HepG2 (cell line): Measurements from ENCODE around the gene ETS2. TPM values are rescaled to one million over a fixed set of nuclear protein-coding genes. Genes with fewer than 3 reads are reported as not detected.

Experiments
- CAMTA2 ChIP-seq: sonication (generic); formaldehyde crosslinking; IDR thresholded peaks from 2 replicates; pipeline ENCODE4 v1.4.0; 2020; ENCODE audit warnings: mild to moderate bottlenecking, missing genetic modification reagents, borderline replicate concordance
- CSRNP1 ChIP-seq: sonication (generic); formaldehyde crosslinking; IDR thresholded peaks from 2 replicates; pipeline ENCODE4 v1.8.1; 2023; ENCODE audit warnings: mild to moderate bottlenecking, missing genetic modification reagents
- GABPA ChIP-seq, 2 experiments: IDR thresholded peaks; 2 replicates each; pipeline ENCODE4 v1.6.1; 2011 to 2016; ENCODE audit warnings: low read depth in 2 of 2, low read length in 1 of 2, missing biosample characterization in 1 of 2, missing genetic modification characterization in 1 of 2
- HDAC2 ChIP-seq: sonication (generic); formaldehyde crosslinking; IDR thresholded peaks from 2 replicates; pipeline ENCODE4 v1.4.0; 2020; ENCODE audit warnings: missing genetic modification reagents
- IRF1 ChIP-seq: sonication (generic); formaldehyde crosslinking; IDR thresholded peaks from 2 replicates; pipeline ENCODE4 v1.4.0; 2020; ENCODE audit warnings: low read depth, mild to moderate bottlenecking, missing genetic modification reagents
- MEIS1 ChIP-seq: sonication (generic); formaldehyde crosslinking; IDR thresholded peaks from 2 replicates; pipeline ENCODE4 v1.9.0; 2021; ENCODE audit warnings: mild to moderate bottlenecking, missing genetic modification reagents, moderate library complexity, borderline replicate concordance
- NFKB2 ChIP-seq: sonication (generic); formaldehyde crosslinking; IDR thresholded peaks from 2 replicates; pipeline ENCODE4 v1.4.0; 2020; ENCODE audit warnings: missing genetic modification reagents, borderline replicate concordance
- NR1H2 ChIP-seq: sonication (generic); formaldehyde crosslinking; IDR thresholded peaks from 2 replicates; pipeline ENCODE4 v1.8.1; 2022; ENCODE audit warnings: low read depth, missing genetic modification reagents, borderline replicate concordance
- PCBP2 ChIP-seq: fragments of 200-400 bp; formaldehyde crosslinking; optimal IDR thresholded peaks from 2 replicates; pipeline ENCODE3; 2018; ENCODE audit warnings: low read length, low read depth; ENCODE audit not compliant: poor library complexity, severe bottlenecking
- POLR2AphosphoS5 ChIP-seq: IDR thresholded peaks from 2 replicates; pipeline ENCODE4 v1.6.1; 2012; ENCODE audit warnings: low read depth, low read length
- RAD21 ChIP-seq: fragments of 450-650 bp; formaldehyde crosslinking; IDR thresholded peaks from 2 replicates; pipeline ENCODE4 v1.5.0; 2020; ENCODE audit warnings: mild to moderate bottlenecking
- SNRNP70 ChIP-seq: fragments of 200-400 bp; formaldehyde crosslinking; IDR thresholded peaks from 2 replicates; pipeline ENCODE4 v1.6.1; 2017; ENCODE audit warnings: mild to moderate bottlenecking, low read depth, low read length, moderate library complexity
- SOX5 ChIP-seq: IDR thresholded peaks from 2 replicates; pipeline ENCODE4 v1.6.1; 2016; ENCODE audit warnings: borderline replicate concordance
- ZFP36 ChIP-seq: fragments of 150-350 bp; IDR thresholded peaks from 2 replicates; pipeline ENCODE4 v1.6.1; 2018; ENCODE audit warnings: borderline replicate concordance, low read length, low read depth; ENCODE audit not compliant: partially characterized antibody
- ZMYM2 ChIP-seq: sonication (generic); formaldehyde crosslinking; IDR thresholded peaks from 2 replicates; pipeline ENCODE4 v1.8.0; 2022; ENCODE audit warnings: mild to moderate bottlenecking, missing genetic modification reagents
- ZNF331 ChIP-seq: sonication (generic); formaldehyde crosslinking; IDR thresholded peaks from 2 replicates; pipeline ENCODE4 v1.4.0; 2020; ENCODE audit warnings: missing genetic modification reagents
- ZNF430 ChIP-seq: sonication (generic); formaldehyde crosslinking; IDR thresholded peaks from 2 replicates; pipeline ENCODE4 v1.9.0; 2021; ENCODE audit warnings: mild to moderate bottlenecking, missing genetic modification reagents
- ZNF784 ChIP-seq: sonication (generic); formaldehyde crosslinking; IDR thresholded peaks from 2 replicates; pipeline ENCODE4 v1.5.1; 2020; ENCODE audit warnings: missing genetic modification reagents, mild to moderate bottlenecking, borderline replicate concordance
- polyA plus RNA-seq, 8 experiments: library from polyadenylated mRNA; depleted of rRNA in 3 of 8; stranded (reverse) in 7 of 8; unstranded in 1 of 8; fragments of >200 nt; fragmentation: Illumina TruSeq in 4 of 8; extraction: Trizol in 4 of 8; gene quantifications; 2 replicates each; pipeline versions ENCODE4 v1.2.1 to v1.2.3, GENCODE V29; 2011 to 2016; ENCODE audit warnings: low read depth in 4 of 8, missing spikeins in 1 of 8, mixed read lengths in 1 of 8; ENCODE audit not compliant: insufficient read depth in 1 of 8
- total RNA-seq, 5 experiments: library from RNA; depleted of rRNA; stranded (reverse); fragments of >200 nt; fragmentation: Illumina TruSeq; extraction: Trizol; gene quantifications; 2 replicates each; pipeline ENCODE4 v1.2.3, GENCODE V29; 2016; ENCODE audit warnings: low read depth in 1 of 5
- TF ChIP-seq, protein P1 (sequence below): sonication (generic); formaldehyde crosslinking; IDR thresholded peaks from 2 replicates; pipeline ENCODE4 v1.4.0; 2020; ENCODE audit warnings: missing genetic modification reagents, borderline replicate concordance
- TF ChIP-seq, protein P2 (sequence below): sonication (generic); formaldehyde crosslinking; IDR thresholded peaks from 2 replicates; pipeline ENCODE4 v1.8.0; 2022; ENCODE audit warnings: missing genetic modification reagents, low read depth, mild to moderate bottlenecking, borderline replicate concordance

The ETS2 gene
- total and polyA plus RNA-seq, 2 of the 13 experiments (the other 11 are each of a cell fraction or from before 2014, with no cell fraction given), result 24.6 to 64.4 TPM

- TF ChIP-seq IRF1 (CRISPR knock-in tag), result no peak
- peak; percentile 68 for TF ChIP-seq SOX5 (CRISPR knock-in tag)
- TF ChIP-seq, protein P1, sequence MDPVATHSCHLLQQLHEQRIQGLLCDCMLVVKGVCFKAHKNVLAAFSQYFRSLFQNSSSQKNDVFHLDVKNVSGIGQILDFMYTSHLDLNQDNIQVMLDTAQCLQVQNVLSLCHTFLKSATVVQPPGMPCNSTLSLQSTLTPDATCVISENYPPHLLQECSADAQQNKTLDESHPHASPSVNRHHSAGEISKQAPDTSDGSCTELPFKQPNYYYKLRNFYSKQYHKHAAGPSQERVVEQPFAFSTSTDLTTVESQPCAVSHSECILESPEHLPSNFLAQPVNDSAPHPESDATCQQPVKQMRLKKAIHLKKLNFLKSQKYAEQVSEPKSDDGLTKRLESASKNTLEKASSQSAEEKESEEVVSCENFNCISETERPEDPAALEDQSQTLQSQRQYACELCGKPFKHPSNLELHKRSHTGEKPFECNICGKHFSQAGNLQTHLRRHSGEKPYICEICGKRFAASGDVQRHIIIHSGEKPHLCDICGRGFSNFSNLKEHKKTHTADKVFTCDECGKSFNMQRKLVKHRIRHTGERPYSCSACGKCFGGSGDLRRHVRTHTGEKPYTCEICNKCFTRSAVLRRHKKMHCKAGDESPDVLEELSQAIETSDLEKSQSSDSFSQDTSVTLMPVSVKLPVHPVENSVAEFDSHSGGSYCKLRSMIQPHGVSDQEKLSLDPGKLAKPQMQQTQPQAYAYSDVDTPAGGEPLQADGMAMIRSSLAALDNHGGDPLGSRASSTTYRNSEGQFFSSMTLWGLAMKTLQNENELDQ (CRISPR knock-in tag), result no peak
- peak; percentile 26; the same call in 1 of the 2 replicates for TF ChIP-seq RAD21 (CRISPR knock-in tag)
- TF ChIP-seq ZNF331 (CRISPR knock-in tag), result peak; percentile 30; the same call in 1 of the 2 replicates
- TF ChIP-seq SNRNP70, result no peak
- no peak for TF ChIP-seq ZFP36
- peak; percentile 65 for TF ChIP-seq HDAC2
- TF ChIP-seq MEIS1 (CRISPR knock-in tag), result peak; percentile 97
- TF ChIP-seq PCBP2, result peak; percentile 23
- TF ChIP-seq CAMTA2 (CRISPR knock-in tag), result no peak
- TF ChIP-seq GABPA (IDR thresholded peaks at IDR 0.05; ENCODE audit: low read depth, low read length), result peak; percentile 31; the same call in 1 of the 2 replicates
- TF ChIP-seq GABPA (CRISPR knock-in tag; IDR thresholded peaks at IDR 0.05; ENCODE audit: low read depth), result peak; percentile 60
- TF ChIP-seq NR1H2 (CRISPR knock-in tag), result no peak
- TF ChIP-seq CSRNP1 (CRISPR knock-in tag), result peak; percentile 85
- TF ChIP-seq ZNF784 (CRISPR knock-in tag), result peak; percentile 51; the same call in 1 of the 2 replicates
- peak; percentile 88 for TF ChIP-seq ZMYM2 (CRISPR knock-in tag)
- TF ChIP-seq, protein P2, sequence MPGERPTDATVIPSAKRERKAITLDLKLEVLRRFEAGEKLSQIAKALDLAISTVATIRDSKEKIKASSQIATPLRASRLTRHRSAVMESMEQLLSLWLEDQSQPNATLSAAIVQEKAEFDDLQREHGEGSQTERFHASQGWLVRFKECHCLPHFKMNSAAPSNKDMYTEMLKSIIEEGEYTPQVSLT (CRISPR knock-in tag), result no peak
- peak; percentile 97 for TF ChIP-seq ZNF430 (CRISPR knock-in tag)
- peak; percentile 94 for TF ChIP-seq POLR2AphosphoS5
- peak; percentile 94; the same call in 1 of the 2 replicates for TF ChIP-seq NFKB2
These were observed at the start of gene ETS2 (continued) for GRCh38 chr21:38805328-38806152.
